HG02623 (cell line): ENCODE measurements around the gene GCK.

Experiments used
- ATAC-seq: cut with Tn5 transposase; IDR thresholded peaks from one replicate; pipeline ENCODE4 v1.9.1; 2021; ENCODE audit warnings: moderate library complexity; ENCODE audit not compliant: unreplicated experiment

Gene GCK

GRCh38 chr7:44122529-44122928 lies 66.7 kb downstream of the GCK start:
- no peak for ATAC-seq

- no peak for ATAC-seq
These were observed 67.3 kb downstream of the GCK start for GRCh38 chr7:44121761-44122420.

- ATAC-seq, result no peak
These were observed 68.8 kb downstream of the GCK start for GRCh38 chr7:44120395-44120794.

- ATAC-seq, result no peak
These were observed 69.3 kb downstream of the GCK start for GRCh38 chr7:44119829-44120380.

- no peak for ATAC-seq
These were observed 71.3 kb downstream of the GCK start for GRCh38 chr7:44117801-44118429.

GRCh38 chr7:44116789-44117666 lies 72.2 kb downstream of the GCK start:
- ATAC-seq, result no peak

- ATAC-seq, result no peak
These were observed 73.0 kb downstream of the GCK start for GRCh38 chr7:44116087-44116788.

- no peak for ATAC-seq
These were observed 74.5 kb downstream of the GCK start for GRCh38 chr7:44114586-44115310.

GRCh38 chr7:44113764-44114354 lies 75.4 kb downstream of the GCK start:
- no peak for ATAC-seq

- ATAC-seq, result no peak
These were observed 76.1 kb downstream of the GCK start for GRCh38 chr7:44112997-44113763.

GRCh38 chr7:44112231-44112996 lies 76.8 kb downstream of the GCK start:
- no peak for ATAC-seq

- ATAC-seq, result no peak
These were observed 77.5 kb downstream of the GCK start for GRCh38 chr7:44111761-44112160.

- no peak for ATAC-seq
These were observed 78.3 kb downstream of the GCK start for GRCh38 chr7:44110719-44111635.

- ATAC-seq, result no peak
These were observed 79.2 kb downstream of the GCK start for GRCh38 chr7:44109991-44110390.

GRCh38 chr7:44108768-44109750 lies 80.2 kb downstream of the GCK start:
- no peak for ATAC-seq
